Measurements from ENCODE around the gene IFNB1. TPM values are rescaled to one million over a fixed set of nuclear protein-coding genes. Genes with fewer than 3 reads are reported as not detected.

The IFNB1 gene
- total and polyA plus RNA-seq, 12 donors: not detected

- Histone ChIP-seq H3K4me3 (no peak overlapping the region), H3K27me3 (no peaks in the 10 kb centered on the region), H3K4me1 (replicated peaks in 1 of 2) (no peaks in the 10 kb centered on the region), H3K36me3 (replicated peaks in 1 of 2) (no peaks in the 10 kb centered on the region), H3K9me3 (replicated peaks in 1 of 3) (no peaks in the 10 kb centered on the region), H3K27ac (no peak overlapping the region)
- TF ChIP-seq CTCF (IDR thresholded peaks at IDR 0.05): no peak
- TF ChIP-seq POLR2A (IDR thresholded peaks at IDR 0.05): no peak
- no peak for DNase-seq
- intact Hi-C loops (cut with DNase I): no loop called here
- WGBS, 4 donors: 69 to 79% (median 75%) methylated on average over 2 of the region's 2 CpGs
These were observed 36.6 kb upstream of the IFNB1 start for GRCh38 chr9:21114311-21114710.

- TF ChIP-seq CTCF (IDR thresholded peaks at IDR 0.05) (peak; percentile 62 to 89 (median 82)), POLR2A (IDR thresholded peaks at IDR 0.05) (no peak)
- no peak overlapping the region for H3K4me3 ChIP-seq
- DNase-seq: peak in 3 of 7 donors; percentile 9 to 22 (median 13)
These were observed 33.2 kb upstream of the IFNB1 start for GRCh38 chr9:21110708-21111576.

GRCh38 chr9:21104787-21105186 is 27.0 kb upstream of the IFNB1 start:
- intact Hi-C loops (cut with DNase I): loop anchor here in 1 of 2 donors (10.0 kb wide), 1 partner anchor 480 kb away; the partner anchor contains the start of gene MLLT3
- H3K27ac ChIP-seq: no peak overlapping the region
- H3K4me1 ChIP-seq (replicated peaks in 1 of 2): no peaks in the 10 kb centered on the region
- no peak for DNase-seq
- H3K27me3 ChIP-seq: no peaks in the 10 kb centered on the region
- no peak for TF ChIP-seq POLR2A (IDR thresholded peaks at IDR 0.05)
- TF ChIP-seq CTCF (IDR thresholded peaks at IDR 0.05): no peak
- H3K36me3 ChIP-seq (replicated peaks in 1 of 2): no peaks in the 10 kb centered on the region
- 61 to 71% (median 65%) methylated on average over 1 of the region's 1 CpG for WGBS, 4 donors
- no peaks in the 10 kb centered on the region for H3K9me3 ChIP-seq (replicated peaks in 1 of 3)
- H3K4me3 ChIP-seq: no peak overlapping the region

More at GRCh38 chr9:21110708-21111576, 33.2 kb upstream of the IFNB1 start:
- Histone ChIP-seq H3K27me3 (no peaks in the 10 kb centered on the region), H3K9me3 (replicated peaks in 1 of 3) (no peaks in the 10 kb centered on the region), H3K36me3 (replicated peaks in 1 of 2) (no peaks in the 10 kb centered on the region), H3K4me1 (replicated peaks in 1 of 2) (no peaks in the 10 kb centered on the region), H3K27ac (no peak overlapping the region)
- intact Hi-C loops (cut with DNase I): no loop called here
- WGBS, 4 donors: 20 to 24% (median 22%) methylated on average over 4 of the region's 4 CpGs

- intact Hi-C loops (cut with DNase I): loop anchor here in 1 of 2 donors (10.0 kb wide), 1 partner anchor 478 kb away; the partner anchor contains the start of gene MLLT3
- TF ChIP-seq POLR2A (IDR thresholded peaks at IDR 0.05) (no peak), CTCF (IDR thresholded peaks at IDR 0.05) (no peak)
- Histone ChIP-seq H3K27ac (no peak overlapping the region), H3K4me3 (no peak overlapping the region), H3K4me1 (replicated peaks in 1 of 2) (no peaks in the 10 kb centered on the region), H3K9me3 (replicated peaks in 1 of 3) (no peaks in the 10 kb centered on the region), H3K36me3 (replicated peaks in 1 of 2) (no peaks in the 10 kb centered on the region), H3K27me3 (no peaks in the 10 kb centered on the region)
- 74 to 94% (median 85%) methylated on average over 1 of the region's 1 CpG for WGBS, 4 donors
- no peak for DNase-seq
These were observed 24.6 kb upstream of the IFNB1 start for GRCh38 chr9:21102305-21102704.

All from adrenal gland (tissue), 12 donors.